AG04449 (cell line): ENCODE measurements around the gene STAT1.

Experiments used
- CTCF ChIA-PET: fragments of 350-600 bp; formaldehyde crosslinking; extraction: SDS; loops from one replicate; lab custom pipeline; 2021; ENCODE audit warnings: antibody characterized with exemption; lab: Yijun Ruan, JAX
- POLR2A ChIA-PET: fragments of 400-600, 350-600 bp; formaldehyde crosslinking; extraction: SDS; loops from one replicate; lab custom pipeline; 2020; ENCODE audit warnings: antibody characterized with exemption, inconsistent platforms; lab: Yijun Ruan, JAX
- DNase-seq: peaks from one replicate; pipeline ENCODE4 v3.0.0-alpha.2; 2010; ENCODE audit warnings: low read depth, low spot score
- H3K4me3 ChIP-seq: 2 replicates; pipeline ENCODE4 v1.5.1; 2011; ENCODE audit warnings: low read depth, mild to moderate bottlenecking, control low read depth, low read length
- CTCF ChIP-seq: IDR thresholded peaks from one replicate; pipeline ENCODE4 v1.5.1; 2011; ENCODE audit warnings: mild to moderate bottlenecking, moderate library complexity, low read length, control low read depth, inconsistent platforms; ENCODE audit not compliant: insufficient read depth; ENCODE audit errors: missing control alignments

STAT1 gene

DNA sequence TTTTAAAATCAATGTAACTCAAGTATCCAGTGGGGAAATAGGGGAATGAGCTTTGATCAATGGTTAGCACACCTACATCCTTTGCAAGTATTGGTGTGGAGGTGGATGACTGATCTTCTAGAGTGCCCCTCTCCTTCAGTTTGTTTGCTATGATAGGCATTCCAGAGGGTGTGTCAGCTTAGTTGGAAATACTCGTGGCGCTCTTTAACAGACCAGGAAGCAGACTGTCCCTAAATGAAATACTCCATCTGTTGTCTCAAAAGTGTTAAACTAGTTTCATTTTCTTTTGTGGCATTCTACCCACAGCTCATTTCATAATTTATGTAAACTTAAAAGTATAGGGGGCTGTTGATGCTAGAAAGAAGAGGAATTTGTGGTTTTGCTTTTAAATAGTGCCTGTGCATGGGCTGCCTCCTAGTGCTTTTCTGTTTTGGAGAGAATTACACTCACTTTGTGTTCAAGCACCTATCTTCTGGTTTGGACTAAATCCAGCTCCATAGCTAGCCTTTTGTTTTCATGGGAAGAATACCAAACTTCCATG lies 66.2 kb downstream of the STAT1 start:
- no peak for TF ChIP-seq CTCF
- ChIA-PET CTCF (interaction anchor here (0.9 to 3.5 kb wide), 7 partner anchors 22 to 168 kb away, joined by 3 to 15 read pairs (median 3); no protein-coding TSS in a partner anchor), POLR2A (interaction anchor here (0.6 to 1.6 kb wide), 2 partner anchors 66 to 68 kb away, joined by 3 to 5 read pairs; partner anchors contain the start of gene GLS)
- DNase-seq: no peak
- H3K4me3 ChIP-seq: no peak overlapping the region

GRCh38 chr2:190947141-190947540 lies 66.8 kb downstream of the STAT1 start:
- ChIA-PET CTCF (interaction anchor here (0.9 to 3.5 kb wide), 6 partner anchors 22 to 858 kb away, joined by 3 to 15 read pairs (median 3); no protein-coding TSS in a partner anchor), POLR2A (interaction anchor here (0.6 to 1.6 kb wide), 2 partner anchors 65 to 67 kb away, joined by 3 to 5 read pairs; partner anchors contain the start of gene GLS)
- no peak for DNase-seq
- H3K4me3 ChIP-seq: no peak overlapping the region
- no peak for TF ChIP-seq CTCF

DNA sequence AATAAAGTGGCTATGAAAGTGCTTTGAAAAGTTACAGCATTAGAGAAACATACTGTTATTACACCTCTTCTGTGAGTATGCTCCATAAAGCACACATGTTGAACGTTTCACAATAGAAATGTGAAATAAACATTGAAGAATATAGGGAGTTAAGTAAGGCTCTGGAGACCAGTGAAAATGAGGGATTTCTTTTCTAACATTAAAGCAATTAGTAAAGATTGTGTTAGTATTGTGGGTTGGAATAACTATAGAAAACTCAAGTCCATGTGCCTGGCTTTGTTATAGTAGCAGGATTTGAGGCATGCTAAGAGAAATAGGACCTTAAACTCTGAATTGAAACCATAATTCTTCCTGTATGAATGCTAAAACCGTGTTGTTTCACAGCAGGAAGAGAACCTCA lies 70.3 kb downstream of the STAT1 start:
- TF ChIP-seq CTCF: no peak
- no peak overlapping the region for H3K4me3 ChIP-seq
- POLR2A ChIA-PET: no interaction called here
- CTCF ChIA-PET: no interaction called here
- no peak for DNase-seq

DNA sequence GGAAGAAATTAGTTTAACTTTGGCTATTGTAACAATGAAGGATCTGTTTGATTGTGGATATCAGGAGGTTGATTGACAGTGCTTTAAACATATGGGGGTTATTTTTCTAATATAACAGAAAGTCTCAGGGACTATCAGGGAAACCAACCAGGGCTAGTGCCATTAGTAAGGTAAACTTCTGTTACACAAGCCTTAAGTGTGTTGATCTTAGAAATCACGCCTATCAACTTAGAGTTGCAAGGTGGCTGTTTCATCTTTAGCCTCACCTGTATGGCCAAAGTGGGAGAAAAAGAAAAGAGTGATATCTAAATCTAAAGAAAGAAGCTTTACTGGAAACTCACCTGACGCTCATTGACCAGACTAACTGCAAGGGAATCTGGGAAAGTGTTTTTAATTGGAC lies 71.3 kb downstream of the STAT1 start:
- CTCF ChIA-PET: interaction anchor here (0.8 to 1.0 kb wide), 2 partner anchors 161 to 249 kb away, joined by 3 to 4 read pairs; no protein-coding TSS in a partner anchor

GRCh38 chr2:190941571-190941970 lies 72.4 kb downstream of the STAT1 start:
- no peak overlapping the region for H3K4me3 ChIP-seq
- POLR2A ChIA-PET: interaction anchor here (0.5 kb wide), 1 partner anchor 8 kb away, joined by 3 read pairs; no protein-coding TSS in a partner anchor
- DNase-seq: no peak
- no peak for TF ChIP-seq CTCF
- CTCF ChIA-PET: interaction anchor here (1.0 kb wide), 1 partner anchor 159 kb away, joined by 3 read pairs; no protein-coding TSS in a partner anchor

More for the DNA sequence above, 71.3 kb downstream of the STAT1 start:
- no peak for TF ChIP-seq CTCF
- H3K4me3 ChIP-seq: no peak overlapping the region
- no peak for DNase-seq
- POLR2A ChIA-PET: no interaction called here

- ChIA-PET CTCF (no interaction called here), POLR2A (no interaction called here)
- H3K4me3 ChIP-seq: no peak overlapping the region
- no peak for DNase-seq
- TF ChIP-seq CTCF: no peak
These were observed 73.5 kb downstream of the STAT1 start for GRCh38 chr2:190940454-190940853.
